GM19455 (cell line): ENCODE data around the gene DAAM2.

ENCODE experiments used
- ATAC-seq: cut with Tn5 transposase; IDR thresholded peaks from one replicate; pipeline ENCODE4 v1.9.1; 2021; ENCODE audit not compliant: unreplicated experiment

DAAM2 gene

DNA sequence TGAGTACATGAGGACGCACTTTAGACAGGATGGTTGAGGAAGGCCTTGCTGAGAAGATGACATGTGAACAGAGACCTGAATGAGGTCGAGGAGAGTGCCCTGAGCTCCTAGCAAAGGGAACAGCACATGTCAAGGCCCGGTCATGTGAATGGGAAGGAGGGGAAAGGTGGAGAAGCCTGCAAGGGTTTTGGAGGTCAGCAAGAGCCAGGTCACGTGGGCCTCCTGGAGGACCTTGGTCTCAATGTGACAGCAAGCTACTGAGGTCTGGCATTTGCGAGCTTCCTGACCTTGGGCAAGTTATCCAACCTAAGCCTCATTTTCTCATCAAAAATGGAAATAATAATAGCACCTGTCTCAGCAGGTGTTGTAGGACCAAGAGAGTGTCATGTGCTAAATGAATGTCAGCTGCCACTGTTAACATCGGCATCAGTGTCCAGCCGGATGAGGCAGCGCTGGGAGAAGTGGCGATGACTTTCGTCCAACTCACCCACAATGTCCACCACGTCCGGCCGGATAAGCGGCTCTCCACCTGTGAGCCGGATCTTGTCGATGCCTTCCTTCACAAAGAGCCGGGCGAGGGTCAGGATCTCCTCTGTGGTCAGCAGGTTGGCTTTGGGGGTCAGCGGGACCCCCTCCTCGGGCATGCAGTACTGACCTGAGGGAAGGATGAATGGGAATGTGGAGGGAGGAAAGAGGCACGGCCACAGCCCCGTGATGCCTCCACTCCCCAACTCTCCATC, 133.2 kb downstream of the DAAM2 start:
- no peak for ATAC-seq

- ATAC-seq: no peak
Measured at GRCh38 chr6:39925931-39926290, 133.7 kb downstream of the DAAM2 start.

DNA sequence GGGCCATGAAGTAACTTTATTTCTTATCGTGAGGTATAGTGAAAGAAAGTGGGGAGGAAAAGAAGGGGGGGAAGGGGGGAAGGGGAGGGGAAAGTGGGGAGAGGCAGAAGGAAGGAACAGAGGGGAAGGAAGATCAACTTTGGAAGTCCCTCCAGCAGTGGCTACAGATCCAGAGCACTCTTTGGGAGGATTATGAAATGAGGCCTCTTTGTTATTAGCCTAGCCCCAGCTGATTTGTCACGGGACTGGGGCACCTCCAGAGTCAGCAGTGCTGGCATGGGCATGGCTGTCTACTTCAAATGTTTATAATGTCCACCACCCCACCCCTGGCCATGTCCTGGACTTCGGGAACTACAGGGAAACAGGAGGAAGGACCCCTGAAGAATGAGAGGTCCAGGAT, 134.5 kb downstream of the DAAM2 start:
- ATAC-seq: no peak

- no peak for ATAC-seq
Measured at GRCh38 chr6:39927159-39927558, 135.0 kb downstream of the DAAM2 start.

DNA sequence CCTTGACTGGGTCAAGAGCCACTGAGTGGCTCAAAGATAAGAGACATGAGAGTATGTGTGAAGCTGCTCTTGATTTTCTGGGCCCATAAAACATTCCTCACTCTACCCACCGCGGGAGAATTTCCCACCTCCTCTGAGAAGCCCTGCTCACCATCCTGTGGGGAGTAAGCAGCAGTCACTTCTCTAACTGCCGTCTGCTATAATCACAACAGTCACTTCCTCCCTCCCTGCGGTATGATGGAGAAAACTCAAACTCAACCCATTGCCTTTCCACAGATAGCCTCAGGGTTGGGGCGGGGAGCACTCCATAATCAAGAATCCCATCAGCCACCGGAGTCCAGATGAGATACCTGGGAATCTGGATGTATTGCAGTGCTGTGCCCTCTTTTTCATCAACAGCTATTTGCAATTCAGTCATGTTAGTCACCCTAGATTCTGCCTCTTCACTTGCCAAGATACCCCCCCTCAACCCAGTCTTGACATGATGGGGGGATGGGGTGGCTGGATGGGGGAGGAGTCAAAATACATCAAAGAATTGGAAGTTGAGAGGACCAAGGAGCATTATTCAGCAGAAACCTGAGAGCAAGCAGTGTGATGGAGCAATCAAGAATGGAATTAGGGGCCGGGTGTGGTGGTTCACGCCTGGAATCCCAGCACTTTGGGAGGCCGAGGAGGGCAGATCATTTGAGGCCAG, 137.0 kb downstream of the DAAM2 start:
- no peak for ATAC-seq

DNA sequence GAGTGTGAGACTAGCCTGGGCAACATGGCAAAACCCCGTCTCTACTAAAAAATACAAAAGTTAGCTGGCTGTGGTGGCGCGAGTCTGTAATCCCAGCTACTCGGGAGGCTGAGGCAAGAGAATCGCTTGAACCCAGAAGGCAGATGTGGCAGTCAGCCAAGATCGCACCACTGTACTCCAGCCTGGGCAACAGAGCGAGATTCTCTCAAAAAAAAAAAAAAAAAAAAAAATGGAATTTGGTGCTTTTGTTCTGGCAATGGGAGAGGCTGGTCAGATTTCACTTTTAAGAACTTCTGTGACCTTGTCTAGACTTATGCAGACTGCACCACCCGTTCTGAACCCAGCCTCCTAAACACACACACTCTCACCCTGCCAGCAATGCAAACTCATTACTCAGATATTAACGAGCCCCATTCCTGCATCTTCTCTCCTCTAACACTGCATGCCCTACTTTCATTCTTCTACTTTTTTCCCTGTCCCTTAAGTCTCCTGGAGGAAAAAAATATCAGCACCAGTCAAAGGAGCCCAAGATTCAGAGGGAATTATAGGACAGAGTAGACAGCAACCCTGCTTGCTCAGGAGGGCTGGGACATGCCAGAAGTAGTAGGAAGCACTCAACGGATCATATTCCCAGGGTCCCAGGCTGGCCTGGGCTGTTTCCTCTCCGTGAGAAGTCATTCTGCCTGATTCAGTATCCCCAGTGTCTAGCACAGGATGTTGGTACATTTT, 137.7 kb downstream of the DAAM2 start:
- ATAC-seq: no peak

- no peak for ATAC-seq
Measured at GRCh38 chr6:39930540-39930939, 138.4 kb downstream of the DAAM2 start.

DNA sequence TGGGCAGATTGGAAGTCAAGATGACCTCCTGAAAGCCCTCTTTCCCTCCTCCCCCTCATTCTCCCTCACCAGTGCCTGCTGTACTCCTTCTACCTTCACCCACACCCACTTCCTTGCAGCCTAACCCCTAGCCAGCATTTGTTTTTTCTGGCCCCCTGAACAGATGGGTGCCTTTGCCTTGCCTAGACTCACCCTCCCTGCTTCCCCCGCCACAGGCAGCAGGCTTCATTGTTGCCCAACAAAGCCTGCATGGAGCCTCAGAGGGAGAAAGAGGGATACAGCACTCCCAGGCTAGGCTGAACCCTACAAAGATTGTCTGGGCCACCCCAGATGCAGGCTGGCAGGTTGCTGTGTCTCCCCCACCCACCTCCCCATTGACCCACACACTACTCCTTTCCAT, 139.4 kb downstream of the DAAM2 start:
- ATAC-seq: no peak

- no peak for ATAC-seq
Measured at GRCh38 chr6:39932386-39932910, 140.3 kb downstream of the DAAM2 start.

GRCh38 chr6:39933669-39934130, 141.5 kb downstream of the DAAM2 start:
- no peak for ATAC-seq

DNA sequence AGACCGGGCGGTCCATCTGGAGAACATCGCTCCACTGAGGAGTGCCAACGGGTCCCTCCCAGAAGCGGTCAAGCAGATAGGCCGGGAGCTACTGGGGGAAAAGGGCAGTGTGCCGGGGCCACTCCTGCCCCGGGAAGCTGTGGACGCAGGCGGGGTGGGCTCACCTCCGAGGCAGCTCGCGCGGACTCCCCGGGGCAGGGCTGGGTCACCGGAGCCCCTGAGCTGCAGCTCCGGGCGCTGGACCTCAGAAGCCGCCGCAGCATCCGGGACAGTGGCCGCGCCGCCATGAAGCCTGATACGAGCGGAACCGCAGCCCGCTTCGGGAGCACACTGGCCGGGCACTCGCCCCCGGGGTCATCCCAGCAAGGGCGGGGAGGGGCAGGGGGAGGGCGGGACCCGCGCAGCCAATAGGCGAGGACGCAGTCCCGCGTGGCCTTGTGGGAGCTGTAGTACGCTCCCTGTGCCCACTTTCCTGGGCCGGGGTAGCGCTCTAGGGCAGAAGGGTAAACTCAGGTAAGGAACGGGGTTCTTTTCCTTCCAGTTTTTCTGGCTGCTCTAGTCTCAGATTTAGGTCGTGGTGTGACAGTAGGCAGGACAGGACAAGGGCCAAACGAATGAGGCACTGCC, 142.1 kb downstream of the DAAM2 start, which contains the start of gene MOCS1:
MOCS1 (minus strand) TSS at position 332 of the 627 bp plus-strand sequence; CDS start at position 287, 45 bp downstream.
- no peak for ATAC-seq

DNA sequence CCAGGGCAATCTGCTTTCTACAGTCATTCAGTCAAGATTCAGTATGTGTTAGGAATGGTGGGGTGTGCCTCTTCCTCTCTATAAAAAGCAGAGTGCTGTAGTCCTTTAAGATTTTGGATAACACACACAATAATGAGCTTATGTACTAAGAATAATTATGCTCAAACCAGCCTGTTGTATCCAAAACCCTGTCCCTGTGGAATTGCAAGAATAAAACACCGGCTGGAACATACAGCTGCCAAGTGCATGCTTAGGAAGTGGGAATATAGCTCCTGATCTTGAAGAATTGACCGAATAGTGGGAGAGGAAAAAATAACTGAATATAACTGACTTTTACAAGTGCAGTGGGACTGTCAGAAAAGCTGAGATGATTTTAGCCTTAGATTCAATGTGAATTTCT, 143.1 kb downstream of the DAAM2 start:
- ATAC-seq: no peak

- ATAC-seq: no peak
Measured at GRCh38 chr6:39936857-39937256, 144.7 kb downstream of the DAAM2 start.

DNA sequence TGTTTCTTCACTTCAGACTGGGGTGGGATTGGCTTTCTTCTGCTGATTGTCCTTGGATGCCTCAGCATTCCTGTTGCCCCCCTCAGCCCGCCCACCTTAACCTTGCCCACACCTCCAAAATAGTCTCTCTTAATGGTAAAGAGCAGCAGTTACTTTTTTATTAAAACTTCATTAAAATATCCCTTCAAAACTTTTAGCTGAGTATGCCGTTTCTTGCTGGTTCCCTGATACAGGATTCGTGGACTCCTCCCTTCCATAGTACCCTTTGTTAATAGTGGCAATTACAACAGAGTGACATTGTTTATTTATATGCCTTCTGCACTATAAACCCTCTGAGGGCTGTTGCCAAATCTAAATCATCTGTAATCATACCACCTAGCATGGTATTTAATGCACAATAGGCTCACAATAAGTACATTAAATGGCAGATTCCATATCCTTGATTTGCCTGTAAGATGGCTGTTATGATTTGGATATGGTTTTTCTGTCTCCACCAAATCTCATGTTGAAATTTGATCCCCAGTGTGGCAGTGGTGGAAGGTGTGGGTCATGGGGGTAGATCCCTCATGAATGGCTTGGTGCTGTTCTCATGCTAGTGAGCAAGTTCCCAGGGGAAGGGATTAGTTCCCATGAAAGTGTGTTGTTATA, 145.6 kb downstream of the DAAM2 start:
- no peak for ATAC-seq

GRCh38 chr6:39938773-39939654, 146.8 kb downstream of the DAAM2 start:
- no peak for ATAC-seq

DNA sequence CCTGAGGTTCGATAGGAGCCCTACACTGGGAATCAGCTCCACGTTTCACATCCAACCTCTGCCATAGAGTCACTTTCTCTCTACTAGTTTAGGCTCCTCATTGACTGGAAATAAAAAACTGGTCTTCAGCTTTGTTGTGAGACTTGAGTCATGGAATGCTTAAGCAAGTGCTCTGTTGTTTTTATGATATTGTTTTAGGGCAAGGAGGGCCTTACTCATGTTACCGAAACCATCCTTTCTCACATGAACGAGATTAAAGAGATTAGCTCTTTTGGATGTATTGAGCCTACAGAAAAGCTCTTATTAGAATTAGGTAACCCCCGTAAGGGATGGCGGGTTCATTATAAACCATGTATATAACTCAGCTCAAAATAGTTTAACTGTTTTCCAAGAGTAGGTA, 149.0 kb downstream of the DAAM2 start:
- no peak for ATAC-seq

DNA sequence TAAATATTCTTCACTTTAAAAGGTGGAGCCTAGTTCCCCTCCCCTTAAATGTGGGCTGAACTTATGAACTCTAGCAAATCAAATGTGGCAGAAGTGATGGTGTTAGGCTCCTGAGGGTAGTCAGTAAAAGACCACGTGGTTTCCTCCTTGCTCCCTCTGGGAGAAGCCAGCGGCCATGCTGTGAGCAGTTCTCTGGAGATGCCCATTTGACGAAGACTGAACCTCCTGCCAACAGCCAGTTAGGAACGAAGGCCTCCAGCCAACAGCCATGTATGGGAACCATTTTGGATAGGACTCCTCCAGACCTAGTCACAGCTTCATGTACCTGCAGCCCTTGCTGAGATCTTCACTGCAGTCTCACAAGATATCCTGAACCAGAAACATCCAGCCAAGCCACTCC, 149.6 kb downstream of the DAAM2 start:
- ATAC-seq: no peak

- no peak for ATAC-seq
Measured at GRCh38 chr6:39942903-39943580, 150.9 kb downstream of the DAAM2 start.

- ATAC-seq: no peak
Measured at GRCh38 chr6:39945626-39946025, 153.4 kb downstream of the DAAM2 start.
